ENCODE results near the gene TTLL6. TPM values are rescaled to one million over a fixed set of nuclear protein-coding genes. Genes with fewer than 3 reads are reported as not detected.

Gene TTLL6
- polyA plus RNA-seq, 1 experiment: not detected

- ChIA-PET CTCF (interaction anchor here (0.9 kb wide), 1 partner anchor 27 kb away, joined by 4 read pairs; no protein-coding TSS in a partner anchor), POLR2A (no interaction called here)
- Histone ChIP-seq H3K4me3 (ENCODE audit: low read depth, low read length) (no peak overlapping the region), H3K27me3 (ENCODE audit: control insufficient read depth, insufficient read depth, low read length) (peaks cover 58% of the 10 kb centered on the region), H3K36me3 (ENCODE audit: control insufficient read depth, insufficient read depth, low read length) (no peaks in the 10 kb centered on the region)
- TF ChIP-seq CTCF (IDR thresholded peaks at IDR 0.05; ENCODE audit: insufficient read depth, low read depth, low read length): no peak
- no peak for DNase-seq (ENCODE audit: low read depth)
Measured at GRCh38 chr17:48752399-48753288, 64.4 kb downstream of the TTLL6 start.

GRCh38 chr17:48751733-48752398 is 65.2 kb downstream of the TTLL6 start:
- Histone ChIP-seq H3K27me3 (ENCODE audit: control insufficient read depth, insufficient read depth, low read length) (peaks cover 63% of the 10 kb centered on the region), H3K36me3 (ENCODE audit: control insufficient read depth, insufficient read depth, low read length) (no peaks in the 10 kb centered on the region), H3K4me3 (ENCODE audit: low read depth, low read length) (no peak overlapping the region)
- CTCF ChIA-PET: interaction anchor here (0.9 to 1.3 kb wide), 4 partner anchors 27 to 80 kb away, joined by 3 to 8 read pairs (median 3); no protein-coding TSS in a partner anchor
- DNase-seq (ENCODE audit: low read depth): no peak
- POLR2A ChIA-PET: no interaction called here
- TF ChIP-seq CTCF (IDR thresholded peaks at IDR 0.05; ENCODE audit: insufficient read depth, low read depth, low read length): no peak

GRCh38 chr17:48751172-48751571 is 65.9 kb downstream of the TTLL6 start:
- Histone ChIP-seq H3K36me3 (ENCODE audit: control insufficient read depth, insufficient read depth, low read length) (no peaks in the 10 kb centered on the region), H3K4me3 (ENCODE audit: low read depth, low read length) (no peak overlapping the region), H3K27me3 (ENCODE audit: control insufficient read depth, insufficient read depth, low read length) (peaks cover 65% of the 10 kb centered on the region)
- ChIA-PET POLR2A (no interaction called here), CTCF (interaction anchor here (0.6 to 1.3 kb wide), 5 partner anchors 26 to 80 kb away, joined by 3 to 8 read pairs (median 3); no protein-coding TSS in a partner anchor)
- DNase-seq (ENCODE audit: low read depth): no peak
- no peak for TF ChIP-seq CTCF (IDR thresholded peaks at IDR 0.05; ENCODE audit: insufficient read depth, low read depth, low read length)

- DNase-seq (ENCODE audit: low read depth): no peak
- ChIA-PET CTCF (interaction anchor here (0.9 to 1.4 kb wide), 2 partner anchors 31 to 41 kb away, joined by 3 read pairs; no protein-coding TSS in a partner anchor), POLR2A (no interaction called here)
- Histone ChIP-seq H3K36me3 (ENCODE audit: control insufficient read depth, insufficient read depth, low read length) (no peaks in the 10 kb centered on the region), H3K4me3 (ENCODE audit: low read depth, low read length) (no peak overlapping the region), H3K27me3 (ENCODE audit: control insufficient read depth, insufficient read depth, low read length) (peaks cover 74% of the 10 kb centered on the region)
- TF ChIP-seq CTCF (IDR thresholded peaks at IDR 0.05; ENCODE audit: insufficient read depth, low read depth, low read length): no peak
Measured at GRCh38 chr17:48749621-48750553, 67.1 kb downstream of the TTLL6 start.
